ENCODE measurements around the gene TERB2.
"Not testable (repeated sequence)": the region's sequence is repeated elsewhere in the genome, so short reads cannot be mapped to it uniquely, and the experiment has no call there.

The TERB2 gene

DNA sequence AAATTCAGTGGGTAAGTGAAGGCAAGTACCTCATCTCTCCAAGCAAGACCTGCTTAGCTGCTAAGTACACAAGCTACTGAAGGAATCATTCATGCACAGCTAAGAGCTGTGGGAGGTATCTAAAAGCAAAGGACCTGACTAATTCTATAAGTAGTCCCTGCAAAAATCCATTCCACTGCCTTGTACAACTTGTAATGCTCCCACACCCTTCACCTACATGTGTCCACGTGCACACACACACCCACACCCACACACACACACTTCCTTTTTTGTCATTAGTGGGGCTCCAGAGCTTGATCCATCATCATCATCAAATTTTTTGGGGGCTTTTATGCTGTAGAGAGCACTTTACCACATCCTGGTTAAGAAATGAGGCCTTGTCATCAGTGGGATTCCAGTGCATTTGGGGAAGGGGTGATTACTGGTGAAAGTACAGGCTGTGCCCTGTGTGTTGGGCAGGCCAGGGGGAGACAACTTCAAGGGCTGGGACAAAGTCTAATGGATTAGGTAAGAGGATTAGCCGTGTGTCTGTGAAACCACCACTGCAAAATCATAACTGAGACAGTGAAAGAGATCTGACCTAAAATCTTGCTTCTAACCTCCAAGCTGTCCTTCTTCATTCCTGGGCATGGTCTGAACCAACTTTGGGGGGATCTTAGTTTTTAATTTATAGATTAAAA is 47.4 kb downstream of the TERB2 start:
- DNase-seq, result not testable (repeated sequence)

DNA sequence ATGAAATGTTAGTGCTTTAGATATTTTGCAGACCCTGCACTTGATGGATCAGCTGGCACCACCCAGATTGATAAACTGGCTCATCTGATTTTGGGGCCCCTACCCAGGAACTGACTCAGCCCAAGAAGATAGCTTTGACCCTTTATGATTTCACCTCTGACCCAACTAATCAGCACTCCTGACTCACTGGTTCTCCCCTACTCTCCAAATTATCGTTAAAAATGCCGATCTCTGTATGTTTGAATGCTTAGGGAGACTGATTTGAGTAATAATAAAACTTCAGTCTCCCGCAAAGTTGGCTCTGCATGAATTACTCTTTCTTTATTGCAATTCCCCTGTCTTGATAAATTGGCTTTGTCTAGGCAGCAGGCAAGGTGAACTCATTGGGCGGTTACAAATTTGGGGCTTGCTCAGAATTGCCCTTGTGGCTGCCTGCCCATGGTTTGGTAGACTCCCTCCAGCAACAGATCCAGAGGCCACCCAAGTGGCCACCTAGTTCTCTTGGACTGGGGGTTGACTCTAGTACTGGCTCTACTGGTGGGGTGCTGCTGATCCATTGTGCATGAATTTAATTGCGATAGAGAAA is 48.2 kb downstream of the TERB2 start:
- DNase-seq, result not testable (repeated sequence)

DNA sequence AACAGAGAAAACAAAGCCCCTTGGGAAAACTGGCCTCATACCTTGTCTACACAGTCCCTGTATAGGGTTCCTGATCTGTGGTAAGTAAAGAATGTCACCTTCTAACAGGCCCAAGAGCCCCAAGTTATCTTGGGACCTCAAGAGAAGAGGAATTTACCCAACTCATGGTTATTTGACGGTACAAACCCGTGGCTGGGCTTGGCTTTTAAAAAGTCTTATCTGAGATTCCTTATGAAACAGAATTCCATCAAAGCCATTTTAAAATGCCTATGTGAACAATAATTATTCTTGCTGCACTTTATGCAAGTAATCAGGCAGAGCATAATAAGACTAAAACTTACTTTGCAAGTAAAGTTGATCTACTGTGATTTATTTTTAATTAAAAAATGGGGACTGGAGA is 52.6 kb downstream of the TERB2 start:
- no peak for DNase-seq

DNA sequence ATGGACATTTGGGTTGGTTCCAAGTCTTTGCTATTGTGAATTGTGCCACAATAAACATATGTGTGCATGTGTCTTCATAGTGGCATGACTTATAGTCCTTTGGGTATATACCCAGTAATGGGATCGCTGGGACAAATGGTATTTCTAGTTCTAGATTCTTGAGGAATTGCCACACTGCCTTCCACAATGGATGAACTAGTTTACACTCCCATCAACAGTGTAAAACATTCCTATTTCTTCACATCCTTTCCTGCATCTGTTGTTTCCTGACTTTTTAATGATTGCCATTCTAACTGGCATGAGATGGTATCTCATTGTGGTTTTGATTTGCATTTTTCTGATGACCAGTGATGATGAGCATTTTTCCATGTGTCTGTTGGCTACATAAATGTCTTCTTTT is 58.6 kb downstream of the TERB2 start:
- DNase-seq, result not testable (repeated sequence)

DNA sequence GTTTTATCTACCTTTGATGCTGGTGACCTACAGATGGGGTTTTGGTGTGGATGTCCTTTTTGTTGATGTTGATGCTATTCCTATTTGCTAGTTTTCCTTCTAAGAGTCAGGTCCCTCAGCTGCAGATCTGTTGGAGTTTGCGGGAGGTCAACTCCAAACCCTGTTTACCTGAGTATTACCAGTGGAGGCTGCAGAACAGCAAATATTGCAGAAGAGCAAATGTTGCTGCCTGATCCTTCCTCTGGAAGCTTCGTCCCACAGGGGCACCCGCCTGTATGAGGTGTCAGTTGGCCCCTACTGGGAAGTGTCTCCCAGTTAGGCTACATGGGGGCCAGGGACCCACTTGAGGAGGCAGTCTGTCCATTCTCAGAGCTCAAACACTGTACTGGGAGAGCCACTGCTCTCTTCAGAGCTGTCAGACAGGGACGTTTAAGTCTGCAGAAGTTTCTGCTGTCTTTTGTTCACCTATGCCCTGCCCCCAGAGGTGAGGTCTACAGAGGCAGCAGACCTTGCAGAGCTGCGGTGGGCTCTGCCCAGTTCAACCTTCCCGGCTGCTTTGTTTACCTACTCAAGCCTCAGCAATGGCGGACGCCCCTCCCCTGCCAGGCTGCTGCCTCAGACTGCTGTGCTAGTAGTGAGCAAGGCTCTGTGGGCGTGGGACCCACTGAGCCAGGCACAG is 63.9 kb downstream of the TERB2 start:
- not testable (repeated sequence) for DNase-seq

DNA sequence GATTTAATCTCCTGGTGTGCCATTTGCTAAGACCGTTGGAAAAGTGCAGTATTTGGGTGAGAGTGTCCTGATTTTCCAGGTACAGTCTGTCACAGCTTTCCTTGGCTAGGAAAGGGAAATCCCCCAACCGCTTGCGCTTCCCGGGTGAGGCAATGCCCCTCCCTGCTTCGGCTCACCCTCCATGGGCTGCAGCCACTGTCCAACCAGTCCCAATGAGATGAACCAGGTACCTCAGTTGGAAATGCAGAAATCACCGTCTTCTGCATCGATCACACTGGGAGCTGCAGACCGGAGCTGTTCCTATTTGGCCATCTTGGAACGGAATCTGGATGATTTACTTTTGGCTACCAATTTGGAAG is 64.4 kb downstream of the TERB2 start:
- not testable (repeated sequence) for DNase-seq

DNA sequence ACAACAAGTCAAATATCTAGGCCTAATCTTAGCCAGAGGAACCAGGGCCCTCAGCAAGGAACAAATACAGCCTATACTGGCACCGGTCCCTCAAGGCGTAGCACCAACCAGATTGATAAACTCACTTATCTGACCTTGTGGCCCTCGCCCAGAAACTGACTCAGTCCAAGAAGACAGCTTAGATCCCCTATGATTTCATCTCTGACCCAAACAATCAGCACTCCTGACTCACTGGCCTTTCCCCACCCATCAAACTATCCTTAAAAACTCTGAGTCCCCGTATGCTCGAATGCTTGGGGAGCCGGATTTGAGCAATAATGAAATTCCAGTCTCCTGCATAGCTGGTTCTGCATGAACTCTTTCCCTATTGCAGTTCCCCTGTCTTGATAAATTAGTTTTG is 64.9 kb downstream of the TERB2 start:
- no peak for DNase-seq

DNA sequence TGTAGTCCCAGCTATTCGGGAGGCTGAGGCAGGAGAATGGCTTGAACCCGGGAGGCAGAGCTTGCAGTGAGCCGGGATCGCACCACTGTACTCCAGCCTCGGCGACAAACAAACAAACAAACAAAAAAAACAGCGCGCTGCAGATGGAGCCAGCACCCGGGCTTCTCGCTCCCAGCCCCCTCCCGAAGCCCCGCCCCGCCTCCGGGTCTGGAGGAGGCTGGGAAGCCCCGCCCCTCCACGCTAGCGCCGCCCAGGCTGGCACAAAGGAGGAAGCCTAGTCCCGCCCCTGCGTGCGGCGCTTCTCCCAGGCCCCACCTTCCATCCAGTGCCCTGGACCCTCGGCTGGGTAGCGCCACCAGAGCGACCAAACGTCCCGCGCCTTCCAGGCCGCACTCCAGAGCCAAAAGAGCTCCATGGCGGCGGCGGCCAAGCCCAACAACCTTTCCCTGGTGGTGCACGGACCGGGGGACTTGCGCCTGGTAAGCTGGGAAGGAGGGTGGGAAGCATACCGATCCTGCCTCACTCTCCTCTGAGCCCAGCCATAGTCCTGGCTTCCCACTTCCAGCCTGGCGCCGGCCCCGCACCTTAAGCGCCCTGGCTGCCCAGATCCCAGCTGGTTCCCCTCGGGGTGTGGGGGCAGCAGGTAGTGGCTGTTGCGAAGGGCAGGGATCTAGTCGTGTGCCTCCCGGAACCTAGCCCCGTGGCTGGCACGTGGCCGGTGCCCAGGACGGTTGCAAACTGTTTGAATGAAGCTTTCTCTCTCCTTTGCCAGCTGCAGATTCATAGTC is 66.6 kb downstream of the TERB2 start, which contains the start of gene SORD:
Gene SORD (plus strand): TSS at position 325 of the 788 bp plus-strand sequence. CDS start 89 bp downstream, at position 414.
- no peak for DNase-seq

DNA sequence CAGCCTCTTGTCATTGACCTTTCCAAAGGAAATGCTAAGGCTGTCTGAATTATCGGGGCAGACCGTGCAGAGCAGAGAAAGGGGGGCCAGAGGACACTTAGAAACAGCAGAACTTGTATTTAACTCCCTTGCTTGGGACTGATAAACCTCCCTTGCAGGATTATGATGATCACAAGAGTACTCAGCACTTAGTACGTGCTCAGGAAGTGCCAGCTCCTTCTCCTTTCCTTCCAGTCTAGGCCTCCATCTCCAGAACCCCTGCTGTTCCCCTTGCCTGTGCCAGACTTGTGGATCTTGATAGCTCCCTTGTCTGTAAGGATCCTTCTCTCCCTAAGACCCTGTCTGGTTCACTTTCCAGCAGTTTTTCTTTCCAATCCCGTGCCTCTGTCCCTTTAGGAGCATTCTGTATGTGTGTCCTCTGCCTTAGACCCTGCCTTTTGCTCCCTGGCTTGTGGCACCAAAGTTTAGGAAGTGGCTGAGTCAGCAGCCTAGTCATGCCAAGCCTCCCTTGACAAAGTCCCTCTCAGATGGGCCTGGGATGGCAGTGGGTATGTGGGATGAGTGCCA is 67.3 kb downstream of the TERB2 start:
- DNase-seq, result no peak

DNA sequence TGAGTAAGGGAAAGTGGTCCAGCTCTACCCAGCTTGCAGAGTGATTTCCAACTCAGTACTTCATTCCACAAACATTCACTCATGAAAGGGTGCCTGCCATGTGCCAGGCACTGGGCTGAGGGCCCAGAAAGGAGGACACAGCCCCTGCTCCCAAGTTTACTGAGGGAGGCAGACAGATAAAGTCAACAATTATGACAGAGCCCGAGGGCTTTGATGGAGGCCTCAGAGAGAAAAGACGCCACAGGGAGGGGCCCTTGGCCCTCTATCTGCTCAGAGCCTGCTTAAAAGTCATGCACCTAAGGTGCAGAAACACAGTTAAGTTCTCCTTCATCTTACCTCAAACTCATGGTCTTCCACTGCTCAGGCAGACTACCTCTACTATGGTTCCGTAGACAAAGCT is 68.2 kb downstream of the TERB2 start:
- not testable (repeated sequence) for DNase-seq

DNA sequence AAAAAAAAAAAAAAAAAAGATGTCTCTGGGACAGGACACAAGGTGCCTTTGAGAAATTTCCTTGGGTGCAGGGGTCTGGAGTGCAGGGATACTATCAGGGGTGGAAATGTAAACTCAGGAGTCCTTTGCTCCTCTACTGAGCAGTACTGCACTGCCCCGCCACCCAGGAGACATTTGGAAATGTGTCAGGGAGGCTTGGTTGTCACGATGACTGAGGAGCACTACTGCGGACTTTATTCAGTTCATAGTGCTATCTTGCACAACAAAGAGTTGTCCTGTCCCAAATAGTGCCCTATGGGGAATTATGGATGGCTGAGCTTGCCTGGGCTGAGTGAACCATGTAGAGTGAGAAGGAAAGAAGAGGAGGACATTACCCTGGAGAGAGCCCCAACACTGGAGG is 69.1 kb downstream of the TERB2 start:
- DNase-seq, result not testable (repeated sequence)

DNA sequence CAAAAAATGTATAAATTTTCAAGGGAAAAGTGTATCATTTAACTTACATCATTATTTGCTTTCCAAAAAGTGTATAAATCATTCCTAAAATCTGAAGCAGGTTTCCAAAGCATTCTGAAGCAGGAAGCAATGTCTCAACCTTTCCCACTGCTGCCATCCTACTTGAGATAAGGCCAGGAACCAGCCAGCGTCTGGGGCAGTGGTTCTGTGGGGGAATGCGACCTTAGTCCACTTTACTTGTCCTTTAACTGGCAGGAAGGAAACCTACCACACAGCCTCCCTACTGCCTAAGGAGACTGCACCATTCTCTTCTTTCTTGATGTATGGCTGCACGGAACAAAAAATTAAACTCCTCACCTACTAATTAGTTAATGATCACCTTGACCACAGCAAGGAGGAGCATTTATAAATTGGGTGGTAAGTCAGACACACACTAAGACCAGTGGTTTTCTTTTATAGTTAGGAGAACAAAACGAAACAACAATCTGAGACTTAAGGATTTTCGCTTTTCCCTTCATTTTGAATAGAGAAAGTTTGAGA is 70.2 kb downstream of the TERB2 start:
- no peak for DNase-seq

DNA sequence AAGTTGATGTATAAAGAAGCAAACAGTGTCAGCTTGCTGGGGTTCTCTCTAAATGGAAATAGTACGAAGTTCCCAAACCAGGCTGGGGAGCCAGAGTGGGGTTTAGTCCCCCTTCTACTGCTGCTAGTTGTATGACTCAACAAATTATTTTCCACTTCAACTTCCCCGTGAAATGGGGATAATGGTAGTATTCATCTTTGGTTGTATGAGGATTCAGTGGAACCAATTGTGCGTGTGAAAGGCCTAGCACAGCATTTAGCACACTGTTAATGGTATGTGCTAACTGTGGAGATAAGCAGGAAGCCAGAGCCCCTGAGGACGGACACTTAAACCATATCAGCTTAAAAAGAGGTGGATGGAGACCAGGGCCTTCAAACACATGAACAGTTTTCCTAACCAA is 70.7 kb downstream of the TERB2 start:
- DNase-seq, result no peak
